Right atrium auricular region (tissue), 2 donors: ENCODE results near the gene ADPRM. TPM values are rescaled to one million over a fixed set of nuclear protein-coding genes. Genes with fewer than 3 reads are reported as not detected.
A peak's percentile ranks its signal among the peaks of the same experiment; 100 is the strongest.

Experiments used
- DNase-seq: peaks from one replicate; pipeline ENCODE4 v3.0.0-alpha.2; 2019; ENCODE audit warnings: low spot score
- H3K27ac ChIP-seq, 2 donors: fragments of 200-600 bp; sonication (generic); 1 replicate in 1 of 2; 2 replicates in 1 of 2; pipeline ENCODE4 v1.5.1; 2016 to 2019
- H3K27me3 ChIP-seq, 2 donors: fragments of 200-600 bp; sonication (generic); one replicate each; pipeline versions ENCODE4 v1.5.1 to v1.6.0; 2017 to 2019
- H3K36me3 ChIP-seq: fragments of 200-600 bp; sonication (generic); one replicate; pipeline ENCODE4 v1.5.1; 2016
- H3K4me1 ChIP-seq, 2 donors: fragments of 200-600 bp; sonication (generic); one replicate each; pipeline versions ENCODE4 v1.5.1 to v1.6.0; 2017 to 2019
- H3K4me3 ChIP-seq, 2 donors: fragments of 200-600 bp; sonication (generic); 1 replicate in 1 of 2; 2 replicates in 1 of 2; pipeline ENCODE4 v1.5.1; 2017 to 2019; ENCODE audit warnings: mild to moderate bottlenecking in 1 of 2, moderate library complexity in 1 of 2
- H3K9me3 ChIP-seq, 2 donors: fragments of 200-600 bp; sonication (generic); one replicate each; pipeline ENCODE4 v1.5.1; 2019
- CTCF ChIP-seq, 2 donors: fragments of 200-600 bp; sonication (generic); IDR thresholded peaks; one replicate each; pipeline ENCODE4 v1.5.1; 2019; ENCODE audit warnings: antibody characterized with exemption in 2 of 2
- total RNA-seq, 2 donors: library from RNA; depleted of rRNA; stranded (reverse); fragments of >200 nt; gene quantifications; one replicate each; pipeline ENCODE4 v1.1.0, GENCODE V29; 2016

Gene ADPRM
- total RNA-seq, 2 donors from 2014 or later: 2.4 to 3.8 TPM

- DNase-seq: peak; percentile 59
- H3K9me3 ChIP-seq: no peaks in the 10 kb centered on the region
- H3K27me3 ChIP-seq: no peaks in the 10 kb centered on the region
Measured at GRCh38 chr17:10738521-10739258, 41.3 kb downstream of the ADPRM start.

GRCh38 chr17:10739386-10739785 lies 42.0 kb downstream of the ADPRM start:
- Histone ChIP-seq H3K9me3 (no peaks in the 10 kb centered on the region), H3K27ac (no peak overlapping the region), H3K4me3 (no peak overlapping the region), H3K27me3 (no peaks in the 10 kb centered on the region), H3K36me3 (no peaks in the 10 kb centered on the region), H3K4me1 (peaks cover 0 to 4% of the 10 kb centered on the region in 2 donors)
- DNase-seq: peak; percentile 53
- TF ChIP-seq CTCF (IDR thresholded peaks at IDR 0.05): no peak

More at GRCh38 chr17:10738521-10739258, 41.3 kb downstream of the ADPRM start:
- no peak overlapping the region for H3K27ac ChIP-seq
- peaks cover 0 to 4% of the 10 kb centered on the region in 2 donors for H3K4me1 ChIP-seq
- no peak for TF ChIP-seq CTCF (IDR thresholded peaks at IDR 0.05)
- H3K4me3 ChIP-seq: no peak overlapping the region
- H3K36me3 ChIP-seq: no peaks in the 10 kb centered on the region

GRCh38 chr17:10741416-10742135 lies 44.2 kb downstream of the ADPRM start:
- no peak overlapping the region for H3K4me3 ChIP-seq
- no peaks in the 10 kb centered on the region for H3K9me3 ChIP-seq
- H3K27ac ChIP-seq: no peak overlapping the region
- TF ChIP-seq CTCF (IDR thresholded peaks at IDR 0.05): no peak
- no peaks in the 10 kb centered on the region for H3K36me3 ChIP-seq
- DNase-seq: no peak
- peaks cover 0 to 4% of the 10 kb centered on the region in 2 donors for H3K4me1 ChIP-seq
- no peaks in the 10 kb centered on the region for H3K27me3 ChIP-seq

- no peak overlapping the region for H3K27ac ChIP-seq
- no peak for DNase-seq
- no peaks in the 10 kb centered on the region for H3K27me3 ChIP-seq
- TF ChIP-seq CTCF (IDR thresholded peaks at IDR 0.05): no peak
- peaks cover 0 to under 1% of the 10 kb centered on the region in 2 donors for H3K4me1 ChIP-seq
- H3K4me3 ChIP-seq: no peak overlapping the region
- H3K9me3 ChIP-seq: no peaks in the 10 kb centered on the region
- no peaks in the 10 kb centered on the region for H3K36me3 ChIP-seq
Measured at GRCh38 chr17:10742431-10742830, 45.0 kb downstream of the ADPRM start.

GRCh38 chr17:10743316-10744009 lies 46.1 kb downstream of the ADPRM start:
- Histone ChIP-seq H3K27me3 (no peaks in the 10 kb centered on the region), H3K36me3 (no peaks in the 10 kb centered on the region), H3K4me1 (no peaks in the 10 kb centered on the region), H3K4me3 (no peak overlapping the region), H3K9me3 (no peaks in the 10 kb centered on the region), H3K27ac (peak overlapping the region in 1 of 2 donors; percentile 57)
- no peak for TF ChIP-seq CTCF (IDR thresholded peaks at IDR 0.05)
- DNase-seq: no peak
